Lower leg skin (tissue), 4 donors: ENCODE results near the gene KLHL17. TPM values are rescaled to one million over a fixed set of nuclear protein-coding genes. Genes with fewer than 3 reads are reported as not detected.

ENCODE experiments used
- DNase-seq, 2 donors: peaks; one replicate each; pipeline ENCODE4 v3.0.0-alpha.2; 2019; ENCODE audit warnings: low spot score in 2 of 2
- H3K4me3 ChIP-seq: fragments of 200-600 bp; sonication (generic); 2 replicates; pipeline ENCODE4 v1.5.1; 2017; ENCODE audit warnings: mild to moderate bottlenecking, low read depth; ENCODE audit not compliant: poor library complexity, severe bottlenecking
- CTCF ChIP-seq, 3 donors: fragments of 450-650 bp; IDR thresholded peaks; one replicate each; pipeline ENCODE4 v1.5.1; 2016; ENCODE audit warnings: antibody characterized with exemption in 3 of 3, mild to moderate bottlenecking in 3 of 3, moderate library complexity in 2 of 3
- POLR2A ChIP-seq, 2 donors: fragments of 450-650 bp; IDR thresholded peaks; one replicate each; pipeline ENCODE4 v1.6.1; 2016 to 2017; ENCODE audit warnings: antibody characterized with exemption in 2 of 2, mild to moderate bottlenecking in 1 of 2, moderate library complexity in 1 of 2
- WGBS, 2 donors: methylation state at CpG; one replicate each; pipeline ENCODE4 v1.1.5; 2018; 5-methylcytosine and 5-hydroxymethylcytosine counted together
- intact Hi-C: fragments of 100-400 bp; cut with DNase I; formaldehyde crosslinking; loops from one replicate; pipeline ENCODE4 v1.15.0; 2023; ENCODE audit warnings: low total_unique reads
- total RNA-seq, 4 donors: library from RNA; depleted of rRNA; stranded (reverse); fragments of >200 nt; gene quantifications; one replicate each; pipeline ENCODE4 v1.1.0, GENCODE V29; 2016

KLHL17 gene
- total RNA-seq, 4 donors from 2014 or later: 9.7 to 30.9 (median 16.3) TPM

- no peak overlapping the region for H3K4me3 ChIP-seq
- TF ChIP-seq POLR2A (IDR thresholded peaks at IDR 0.05) (no peak), CTCF (IDR thresholded peaks at IDR 0.05) (no peak)
- intact Hi-C loops: no loop called here
- no peak for DNase-seq
- 62 to 72% methylated on average over 20 to 25 of the region's 44 CpGs for WGBS, 2 donors
Measured at GRCh38 chr1:978069-978834, 17.9 kb downstream of the KLHL17 start.

DNA sequence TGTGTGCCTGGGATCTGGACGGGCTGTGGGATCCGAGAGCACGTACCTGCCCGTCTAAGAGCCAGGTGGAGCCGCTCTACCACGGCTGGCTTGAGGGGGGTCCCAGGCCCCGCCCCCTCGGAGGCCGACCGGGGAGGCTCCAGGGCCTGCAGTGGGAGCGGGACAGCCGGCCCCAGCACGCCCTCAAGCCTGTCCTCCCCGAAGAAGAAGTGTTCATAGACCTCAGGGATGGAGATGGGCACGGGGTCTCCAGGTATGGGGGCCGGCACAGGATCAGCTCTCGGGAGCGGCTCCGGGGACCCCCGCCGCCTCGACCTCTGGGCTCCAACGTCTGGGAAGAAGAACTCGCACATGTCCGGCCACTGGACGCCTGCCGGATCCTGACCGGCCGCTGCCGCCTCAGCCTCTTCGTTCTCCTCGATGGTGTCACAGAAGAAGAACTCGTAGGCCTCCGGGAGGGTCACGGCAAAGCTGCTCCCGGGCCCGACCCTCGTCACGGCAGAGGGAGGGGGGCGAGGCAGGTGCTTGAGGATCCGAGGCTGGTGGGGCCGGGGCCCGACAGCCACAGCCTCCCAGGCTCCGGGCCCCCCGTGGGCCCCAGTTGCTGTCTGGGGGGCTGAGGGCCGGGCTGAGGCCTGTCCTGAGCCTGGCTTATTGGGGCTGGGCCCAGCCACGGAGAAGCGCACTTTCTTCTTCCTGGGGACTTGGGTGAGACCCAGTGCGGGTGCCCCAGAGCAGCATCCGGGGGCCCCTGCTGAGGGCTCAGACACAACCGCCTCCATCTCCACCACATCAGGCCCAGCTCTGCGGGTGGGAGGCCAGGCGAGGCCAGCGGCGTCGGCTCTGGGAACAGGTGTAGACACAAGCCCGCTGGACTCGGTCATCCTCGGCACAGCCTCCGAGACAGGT, 18.7 kb downstream of the KLHL17 start:
- H3K4me3 ChIP-seq: no peak overlapping the region
- WGBS, 2 donors: 84 to 88% methylated on average over 16 to 52 of the region's 60 CpGs
- no peak for TF ChIP-seq POLR2A (IDR thresholded peaks at IDR 0.05)
- no peak for TF ChIP-seq CTCF (IDR thresholded peaks at IDR 0.05)
- DNase-seq: no peak
- intact Hi-C loops: no loop called here

GRCh38 chr1:979744-980072, 19.3 kb downstream of the KLHL17 start:
- H3K4me3 ChIP-seq: no peak overlapping the region
- WGBS, 2 donors: 56 to 64% methylated on average over 9 of the region's 9 CpGs
- TF ChIP-seq POLR2A (IDR thresholded peaks at IDR 0.05) (no peak), CTCF (IDR thresholded peaks at IDR 0.05) (no peak)
- intact Hi-C loops: no loop called here
- DNase-seq: no peak

DNA sequence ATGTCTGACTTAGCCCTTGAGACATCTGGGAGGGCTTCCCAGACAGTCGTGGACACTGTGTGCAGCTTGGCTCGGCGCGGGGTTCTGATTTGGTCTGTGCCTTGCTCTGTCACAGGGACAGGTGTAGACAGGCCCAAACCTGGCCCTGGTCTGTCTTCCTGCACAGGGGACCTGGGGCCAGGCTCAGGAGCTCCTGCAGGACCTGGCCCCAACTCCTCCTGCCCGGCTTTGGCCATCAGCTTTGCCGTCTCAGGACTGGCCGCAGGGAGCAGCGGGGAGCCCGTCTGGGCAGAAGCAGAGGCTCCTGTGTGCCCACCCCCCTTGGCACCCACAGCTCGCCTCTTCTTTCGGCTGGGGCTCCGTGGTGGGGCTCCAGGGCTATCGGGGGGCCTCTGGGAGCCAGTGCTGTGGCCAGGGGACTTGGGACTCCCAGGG, 19.8 kb downstream of the KLHL17 start:
- intact Hi-C loops: no loop called here

More for the DNA sequence above, 19.8 kb downstream of the KLHL17 start:
- no peak overlapping the region for H3K4me3 ChIP-seq
- 46 to 54% methylated on average over 11 to 13 of the region's 13 CpGs for WGBS, 2 donors
- TF ChIP-seq CTCF (IDR thresholded peaks at IDR 0.05) (no peak), POLR2A (IDR thresholded peaks at IDR 0.05) (no peak)
- DNase-seq: no peak
